Gastroesophageal sphincter (tissue), 3 donors: ENCODE measurements around the gene STK32B.

Source experiments
- CTCF ChIP-seq, 4 experiments: fragments of 200-600 bp in 2 of 4; fragments of 450-650 bp in 2 of 4; sonication (generic) in 1 of 4; IDR thresholded peaks; one replicate each; pipeline ENCODE4 v1.5.1; 2017 to 2019; ENCODE audit warnings: antibody characterized with exemption in 4 of 4, mild to moderate bottlenecking in 2 of 4, moderate library complexity in 2 of 4
- EP300 ChIP-seq: sonication (generic); formaldehyde crosslinking; IDR thresholded peaks from one replicate; pipeline ENCODE4 v1.6.1; 2017; ENCODE audit warnings: antibody characterized with exemption, mild to moderate bottlenecking
- POLR2A ChIP-seq, 2 donors: fragments of 450-650 bp; IDR thresholded peaks; one replicate each; pipeline ENCODE4 v1.6.1; 2017; ENCODE audit warnings: antibody characterized with exemption in 2 of 2, mild to moderate bottlenecking in 2 of 2, moderate library complexity in 1 of 2
- POLR2AphosphoS5 ChIP-seq: sonication (generic); formaldehyde crosslinking; IDR thresholded peaks from one replicate; pipeline ENCODE4 v1.6.1; 2017; ENCODE audit warnings: antibody characterized with exemption

- TF ChIP-seq EP300 (no peak), CTCF (IDR thresholded peaks at IDR 0.05) (no peak), POLR2A (IDR thresholded peaks at IDR 0.05) (no peak), POLR2AphosphoS5 (no peak)
Observed at GRCh38 chr4:5199912-5200311, 148.6 kb downstream of the STK32B start.
